Daoy (cell line): ENCODE data around the gene MET. TPM values are rescaled to one million over a fixed set of nuclear protein-coding genes. Genes with fewer than 3 reads are reported as not detected.
"Not testable (repeated sequence)": the region's sequence is repeated elsewhere in the genome, so short reads cannot be mapped to it uniquely, and the experiment has no call there.

Source experiments
- DNase-seq: peaks from one replicate; pipeline ENCODE4 v3.0.0-alpha.2; 2015; ENCODE audit warnings: low read depth
- total RNA-seq: library from RNA; depleted of rRNA; stranded (reverse); fragments of >200 nt; shearing (Covaris generic); gene quantifications from 2 replicates; pipeline ENCODE4 v1.2.3, GENCODE V29; 2014

The MET gene
- total RNA-seq, 1 experiment from 2014 or later, result 209 TPM

GRCh38 chr7:116807011-116807560 is 135.1 kb downstream of the MET start:
- DNase-seq, result no peak

- DNase-seq, result peak; percentile 77
Measured at GRCh38 chr7:116809636-116810266, 137.8 kb downstream of the MET start.

- no peak for DNase-seq
Measured at GRCh38 chr7:116810267-116811116, 138.5 kb downstream of the MET start.

- DNase-seq, result no peak
Measured at GRCh38 chr7:116811768-116812167, 139.8 kb downstream of the MET start.

GRCh38 chr7:116812860-116813259 is 140.9 kb downstream of the MET start:
- no peak for DNase-seq

GRCh38 chr7:116813371-116813770 is 141.4 kb downstream of the MET start:
- DNase-seq, result not testable (repeated sequence)

- no peak for DNase-seq
Measured at GRCh38 chr7:116815041-116815440, 143.0 kb downstream of the MET start.

GRCh38 chr7:116820149-116820548 is 148.2 kb downstream of the MET start:
- DNase-seq, result no peak

- DNase-seq, result not testable (repeated sequence)
Measured at GRCh38 chr7:116821647-116822046, 149.7 kb downstream of the MET start.

- DNase-seq, result no peak
Measured at GRCh38 chr7:116824449-116824848, 152.5 kb downstream of the MET start.

GRCh38 chr7:116828281-116828680 is 156.3 kb downstream of the MET start:
- DNase-seq, result no peak

GRCh38 chr7:116829041-116829440 is 157.0 kb downstream of the MET start:
- DNase-seq, result no peak

GRCh38 chr7:116829493-116829892 is 157.5 kb downstream of the MET start:
- no peak for DNase-seq

GRCh38 chr7:116832692-116833091 is 160.7 kb downstream of the MET start:
- no peak for DNase-seq

- DNase-seq, result peak; percentile 62
Measured at GRCh38 chr7:116834815-116835504, 163.0 kb downstream of the MET start.

- no peak for DNase-seq
Measured at GRCh38 chr7:116836048-116836447, 164.1 kb downstream of the MET start.

- peak; percentile 40 for DNase-seq
Measured at GRCh38 chr7:116836911-116837310, 164.9 kb downstream of the MET start.

GRCh38 chr7:116837586-116837985 is 165.6 kb downstream of the MET start:
- DNase-seq, result no peak

- no peak for DNase-seq
Measured at GRCh38 chr7:116840256-116840655, 168.3 kb downstream of the MET start.

- DNase-seq, result no peak
Measured at GRCh38 chr7:116842371-116842770, 170.4 kb downstream of the MET start.

- DNase-seq, result no peak
Measured at GRCh38 chr7:116843378-116843777, 171.4 kb downstream of the MET start.
